Epithelial cell of esophagus (primary cell): ENCODE results near the gene EZH2.

Experiments
- DNase-seq: peaks from one replicate; pipeline ENCODE4 v3.0.0; 2010; ENCODE audit warnings: low read depth
- H3K4me3 ChIP-seq: 2 replicates; pipeline ENCODE4 v1.5.1; 2011; ENCODE audit warnings: mild to moderate bottlenecking, low read length, control low read depth
- CTCF ChIP-seq: IDR thresholded peaks from 2 replicates; pipeline ENCODE4 v1.5.1; 2011; ENCODE audit warnings: low read depth, mild to moderate bottlenecking, low read length, control low read depth, inconsistent platforms; ENCODE audit not compliant: insufficient read depth; ENCODE audit errors: missing control alignments

Gene EZH2

GRCh38 chr7:148903504-148903903 lies 19.4 kb upstream of the EZH2 start:
- no peak for TF ChIP-seq CTCF
- H3K4me3 ChIP-seq = no peak overlapping the region
- DNase-seq = no peak

- peak; percentile 85 for DNase-seq
- no peak overlapping the region for H3K4me3 ChIP-seq
- TF ChIP-seq CTCF = no peak
Measured at GRCh38 chr7:148901178-148901577, 17.1 kb upstream of the EZH2 start.

DNA sequence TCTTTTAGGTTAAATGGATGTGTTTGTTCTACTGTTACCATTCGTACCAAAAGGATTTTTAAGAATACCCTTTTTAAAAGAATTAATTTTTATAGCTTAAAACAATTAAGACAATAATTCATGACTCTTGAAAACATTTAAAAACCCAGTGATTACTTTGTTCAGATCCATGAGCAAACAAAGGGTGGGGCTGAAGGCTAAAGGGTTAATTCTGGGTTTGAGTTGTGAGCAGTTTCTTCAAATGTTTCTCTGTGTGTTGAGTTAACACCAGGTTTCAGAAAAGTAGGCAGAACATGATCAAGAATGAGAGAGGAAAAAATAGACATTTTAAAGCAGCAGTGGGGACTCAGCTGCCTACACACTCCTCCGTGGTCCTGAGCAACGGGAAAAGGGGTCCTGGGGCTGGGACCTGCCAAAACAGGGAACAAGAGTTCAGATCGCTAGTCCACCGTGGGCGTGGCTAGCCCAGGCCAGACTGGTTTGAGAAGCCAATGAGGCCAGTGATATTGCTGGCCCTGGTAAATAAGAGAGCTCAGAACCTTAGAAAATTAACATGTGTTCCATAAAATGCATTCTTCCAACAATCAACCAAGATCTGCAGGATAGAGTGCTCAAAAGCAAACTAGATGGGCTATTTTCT lies 14.9 kb upstream of the EZH2 start:
- TF ChIP-seq CTCF = no peak
- DNase-seq = no peak
- H3K4me3 ChIP-seq = no peak overlapping the region

DNA sequence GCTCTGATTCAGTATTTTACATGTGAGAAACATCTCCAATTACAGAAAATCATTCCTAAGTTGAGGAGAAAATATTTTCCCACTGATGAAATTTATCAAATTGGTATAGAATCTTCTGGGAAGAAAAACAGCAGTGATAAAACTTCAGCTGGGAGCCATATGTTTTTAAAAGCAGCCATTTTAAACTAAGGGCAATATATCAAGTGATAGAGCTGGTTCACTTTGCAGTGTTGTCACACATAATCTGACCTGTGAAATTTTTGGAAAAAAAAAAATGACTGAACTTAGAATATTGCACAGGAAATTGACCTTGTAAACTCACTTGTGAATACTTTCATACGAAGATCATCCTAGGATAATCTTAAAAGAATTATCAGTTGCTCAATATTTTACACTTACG lies 10.5 kb upstream of the EZH2 start:
- H3K4me3 ChIP-seq = no peak overlapping the region
- TF ChIP-seq CTCF = no peak
- DNase-seq = no peak

DNA sequence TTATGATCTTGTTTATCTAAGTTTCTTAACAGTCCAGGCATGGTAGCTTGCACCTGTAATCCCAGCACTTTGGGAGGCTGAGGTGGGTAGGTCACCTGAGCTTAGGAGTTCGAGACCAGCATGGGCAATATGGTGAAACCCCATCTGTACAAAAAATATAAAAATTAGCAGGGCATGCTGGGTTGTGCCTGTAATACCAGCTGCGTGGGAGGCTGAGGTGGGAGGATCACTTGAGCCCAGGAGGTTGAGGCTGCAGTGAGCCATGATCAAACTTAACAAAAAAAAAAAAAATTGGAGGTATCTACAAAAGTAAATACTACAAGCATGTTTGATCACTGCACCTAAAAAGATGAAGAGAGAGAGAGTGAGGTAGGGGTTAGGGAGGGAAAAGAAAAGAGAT lies 9.0 kb upstream of the EZH2 start:
- no peak for DNase-seq
- H3K4me3 ChIP-seq = no peak overlapping the region
- TF ChIP-seq CTCF = no peak

GRCh38 chr7:148888300-148888699 lies 4.2 kb upstream of the EZH2 start:
- TF ChIP-seq CTCF = no peak
- H3K4me3 ChIP-seq = no peak overlapping the region
- no peak for DNase-seq

DNA sequence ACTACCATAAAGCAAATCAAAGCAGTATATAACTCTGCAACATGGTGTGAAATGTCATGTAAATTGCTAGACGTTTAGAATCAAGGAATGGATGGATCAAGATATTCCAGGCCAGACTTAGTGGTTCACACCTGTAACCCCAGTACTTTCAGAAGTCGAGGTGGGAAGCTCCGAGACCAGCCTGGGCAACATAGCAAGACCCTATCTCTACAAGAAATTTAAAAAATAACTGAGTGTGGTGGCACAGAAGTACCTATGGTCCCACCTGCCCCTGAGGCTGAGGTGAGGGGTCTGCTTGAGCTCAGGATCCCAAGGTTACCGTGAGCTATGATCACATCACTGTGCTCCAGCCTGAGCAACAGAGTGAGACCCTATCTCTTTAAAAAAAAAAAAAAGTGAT lies 2.8 kb upstream of the EZH2 start:
- DNase-seq = no peak
- no peak overlapping the region for H3K4me3 ChIP-seq
- no peak for TF ChIP-seq CTCF
